GM12878 (cell line): ENCODE measurements around the gene NR2F2.
A peak's percentile ranks its signal among the peaks of the same experiment; 100 is the strongest.

ENCODE experiments used
- CEBPB ChIP-seq, 2 experiments: fragments of 150-350 bp in 1 of 2; IDR thresholded peaks; 2 replicates each; pipeline ENCODE4 v1.6.1; 2012 to 2014; ENCODE audit warnings: low read depth in 2 of 2, low read length in 2 of 2, borderline replicate concordance in 1 of 2, inconsistent platforms in 1 of 2
- GATAD2B ChIP-seq: fragments of 450-650 bp; conservative IDR thresholded peaks from 2 replicates; pipeline ENCODE4 v1.6.1; 2017; ENCODE audit warnings: low read depth, mild to moderate bottlenecking, moderate library complexity
- SMAD5 ChIP-seq: IDR thresholded peaks from 2 replicates; pipeline ENCODE4 v1.6.1; 2016; ENCODE audit warnings: antibody characterized with exemption, low read depth

DNA sequence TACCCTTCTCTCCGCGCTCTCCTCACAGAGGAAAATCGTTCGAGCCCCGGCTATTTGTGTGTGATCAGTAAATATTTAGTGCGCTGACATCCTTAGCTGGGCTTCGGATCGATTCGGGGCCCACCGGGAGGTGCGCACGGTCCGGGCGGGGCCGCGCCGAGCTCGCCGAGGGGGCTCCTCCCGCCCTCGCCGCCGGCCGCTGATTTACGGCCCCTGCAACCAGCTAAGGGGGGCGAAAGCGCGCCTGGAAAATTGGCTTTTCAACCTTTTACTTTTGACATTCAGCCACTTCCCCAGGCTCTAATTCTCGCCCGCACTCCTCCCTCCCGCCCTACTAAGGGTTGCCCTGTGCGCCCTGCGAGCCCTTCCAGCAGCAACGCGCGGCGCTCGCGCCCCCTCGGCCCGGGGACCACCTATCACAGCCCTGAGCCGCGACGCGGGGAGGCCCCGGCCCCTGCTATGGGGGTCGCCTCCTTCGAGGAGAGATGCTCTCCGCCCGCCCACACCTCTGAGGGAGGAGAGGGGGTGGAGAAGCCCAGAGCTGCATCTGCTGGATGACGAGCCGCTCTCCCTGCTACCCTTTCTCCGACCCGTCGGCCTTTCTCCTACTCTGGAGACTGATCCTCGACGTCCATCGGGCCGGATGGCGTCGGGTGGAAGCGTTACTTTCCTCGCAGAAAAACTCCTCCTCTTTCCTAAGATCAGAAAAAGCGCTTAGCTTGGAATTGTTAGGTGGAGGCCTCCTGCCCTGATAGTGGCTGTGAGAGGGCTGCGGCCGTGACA, 7.8 kb upstream of the NR2F2 start:
- TF ChIP-seq GATAD2B, result peak; percentile 14; the same call in 1 of the 2 replicates
- TF ChIP-seq SMAD5, result no peak
- TF ChIP-seq CEBPB (IDR thresholded peaks at IDR 0.05; ENCODE audit: borderline replicate concordance in 1 of 2, low read depth in 2 of 2, low read length in 2 of 2), result no peak
